DMS53 treated with DMSO at 0.1 percent for 48 hours (cell line): Measurements from ENCODE around the gene LRSAM1.

Experiments used
- DNase-seq: peaks from one replicate; lab custom pipeline; 2025; ENCODE audit not compliant: unreplicated experiment; lab: John Stamatoyannopoulos, UW

The LRSAM1 gene

DNA sequence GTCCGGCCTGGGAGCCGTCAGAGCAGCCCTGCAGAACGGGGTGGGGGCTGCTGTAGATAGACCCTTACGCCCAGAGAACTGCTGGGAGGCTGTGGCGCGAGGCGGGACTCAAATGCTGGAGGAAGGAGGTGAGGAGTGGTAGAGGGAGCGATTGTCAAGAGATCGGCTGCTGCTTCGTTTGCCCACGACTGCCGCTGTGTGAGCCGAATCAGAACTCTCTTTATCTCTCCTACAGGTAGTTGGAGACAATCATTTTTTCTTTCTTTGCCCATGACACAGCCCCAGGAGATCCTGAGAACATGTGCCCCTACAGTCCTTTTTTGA is 26.7 kb upstream of the LRSAM1 start:
- no peak for DNase-seq

DNA sequence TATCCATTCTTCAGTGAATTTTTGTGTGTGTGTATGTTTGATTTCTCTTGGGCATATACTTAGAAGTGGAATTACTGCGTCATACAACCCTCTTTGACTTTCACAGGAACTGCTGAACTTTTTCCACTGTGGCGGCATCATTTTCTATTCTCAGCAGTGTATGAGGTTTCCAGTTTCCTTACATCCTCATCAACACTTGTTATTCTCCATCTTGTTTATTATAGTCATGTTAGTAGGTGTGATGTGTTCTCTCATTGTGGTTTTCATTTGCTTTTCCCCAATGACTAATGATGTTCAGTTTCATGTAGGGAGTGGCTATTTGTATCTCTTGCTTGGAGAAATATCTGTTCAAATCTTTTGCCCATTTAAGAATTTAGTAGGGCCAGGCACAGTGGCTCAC is 24.6 kb upstream of the LRSAM1 start:
- DNase-seq = no peak

- no peak for DNase-seq
Measured at GRCh38 chr9:127428348-127428747, 23.0 kb upstream of the LRSAM1 start.

- no peak for DNase-seq
Measured at GRCh38 chr9:127430415-127430814, 20.9 kb upstream of the LRSAM1 start.

GRCh38 chr9:127437497-127438264 is 13.6 kb upstream of the LRSAM1 start:
- DNase-seq = no peak

DNA sequence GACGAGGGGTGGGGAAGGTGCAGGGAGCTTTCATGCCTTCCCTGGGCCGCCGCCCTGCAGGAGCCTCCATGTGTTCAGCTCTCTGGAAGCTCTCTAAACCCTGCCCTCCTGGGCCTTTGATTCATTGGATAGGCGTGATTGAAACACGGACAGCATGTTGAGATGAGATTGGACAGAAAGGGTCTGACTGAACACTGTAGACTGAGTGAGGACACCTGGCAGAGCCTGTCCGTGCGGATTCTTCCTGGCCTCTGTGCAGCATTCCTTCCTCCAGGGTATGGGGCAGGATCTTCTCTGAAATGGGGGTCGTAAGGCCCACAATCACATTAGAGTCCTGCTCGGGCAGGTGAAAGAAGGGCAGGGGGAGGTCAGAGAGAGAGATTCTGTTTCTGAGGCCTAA is 12.9 kb upstream of the LRSAM1 start:
- DNase-seq = no peak

DNA sequence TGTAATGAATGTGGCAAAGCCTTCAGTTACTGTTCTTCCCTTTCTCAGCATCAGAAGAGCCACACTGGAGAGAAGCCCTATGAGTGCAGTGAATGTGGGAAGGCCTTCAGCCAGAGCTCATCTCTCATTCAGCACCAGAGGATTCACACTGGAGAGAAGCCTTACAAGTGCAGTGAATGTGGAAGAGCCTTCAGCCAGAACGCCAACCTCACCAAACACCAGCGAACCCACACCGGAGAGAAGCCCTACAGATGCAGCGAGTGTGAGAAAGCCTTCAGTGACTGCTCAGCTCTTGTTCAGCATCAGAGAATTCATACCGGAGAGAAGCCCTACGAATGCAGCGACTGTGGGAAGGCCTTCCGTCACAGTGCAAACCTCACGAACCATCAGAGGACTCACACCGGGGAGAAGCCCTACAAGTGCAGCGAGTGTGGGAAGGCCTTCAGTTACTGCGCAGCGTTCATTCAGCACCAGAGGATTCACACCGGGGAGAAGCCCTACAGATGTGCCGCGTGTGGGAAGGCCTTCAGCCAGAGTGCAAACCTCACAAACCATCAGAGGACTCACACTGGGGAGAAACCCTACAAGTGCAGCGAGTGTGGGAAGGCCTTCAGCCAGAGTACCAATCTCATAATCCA is 6.9 kb upstream of the LRSAM1 start:
- no peak for DNase-seq

DNA sequence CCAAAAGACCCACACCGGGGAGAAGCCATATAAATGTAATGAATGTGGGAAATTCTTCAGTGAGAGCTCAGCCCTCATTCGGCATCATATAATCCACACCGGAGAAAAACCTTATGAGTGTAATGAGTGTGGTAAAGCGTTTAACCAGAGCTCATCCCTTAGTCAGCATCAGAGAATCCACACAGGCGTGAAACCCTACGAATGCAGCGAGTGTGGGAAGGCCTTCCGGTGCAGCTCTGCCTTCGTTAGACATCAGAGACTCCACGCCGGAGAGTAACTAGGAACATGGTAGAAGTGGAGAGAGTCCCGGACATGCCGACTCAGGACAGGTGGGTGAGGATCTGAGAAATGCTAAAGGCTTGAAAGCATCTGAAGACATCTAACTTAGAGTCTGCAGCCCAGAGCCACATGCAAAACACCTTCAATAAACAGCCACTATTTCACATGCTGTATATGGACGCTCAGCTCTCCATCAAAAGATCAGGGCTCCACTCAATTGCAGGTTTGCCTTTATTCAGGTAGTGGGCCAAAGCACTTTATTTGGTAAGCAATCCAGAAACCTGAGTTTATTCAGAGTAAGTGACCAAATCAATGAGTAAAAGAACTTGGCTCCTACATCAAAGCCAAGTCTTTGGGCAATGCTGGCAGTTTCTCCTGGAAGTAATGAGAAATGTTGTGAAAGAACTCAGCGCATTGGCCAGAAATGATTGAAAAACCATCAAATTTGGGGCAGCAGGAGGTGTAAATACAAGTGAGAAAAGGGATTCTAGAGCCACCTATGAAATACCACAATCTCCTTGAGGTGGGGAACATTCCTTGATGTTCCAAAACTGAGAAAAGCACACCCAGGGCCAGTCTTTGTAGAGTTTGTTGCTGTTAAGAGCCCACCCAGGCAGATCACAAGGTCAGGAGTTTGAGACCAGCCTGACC is 6.1 kb upstream of the LRSAM1 start:
- DNase-seq = no peak

DNA sequence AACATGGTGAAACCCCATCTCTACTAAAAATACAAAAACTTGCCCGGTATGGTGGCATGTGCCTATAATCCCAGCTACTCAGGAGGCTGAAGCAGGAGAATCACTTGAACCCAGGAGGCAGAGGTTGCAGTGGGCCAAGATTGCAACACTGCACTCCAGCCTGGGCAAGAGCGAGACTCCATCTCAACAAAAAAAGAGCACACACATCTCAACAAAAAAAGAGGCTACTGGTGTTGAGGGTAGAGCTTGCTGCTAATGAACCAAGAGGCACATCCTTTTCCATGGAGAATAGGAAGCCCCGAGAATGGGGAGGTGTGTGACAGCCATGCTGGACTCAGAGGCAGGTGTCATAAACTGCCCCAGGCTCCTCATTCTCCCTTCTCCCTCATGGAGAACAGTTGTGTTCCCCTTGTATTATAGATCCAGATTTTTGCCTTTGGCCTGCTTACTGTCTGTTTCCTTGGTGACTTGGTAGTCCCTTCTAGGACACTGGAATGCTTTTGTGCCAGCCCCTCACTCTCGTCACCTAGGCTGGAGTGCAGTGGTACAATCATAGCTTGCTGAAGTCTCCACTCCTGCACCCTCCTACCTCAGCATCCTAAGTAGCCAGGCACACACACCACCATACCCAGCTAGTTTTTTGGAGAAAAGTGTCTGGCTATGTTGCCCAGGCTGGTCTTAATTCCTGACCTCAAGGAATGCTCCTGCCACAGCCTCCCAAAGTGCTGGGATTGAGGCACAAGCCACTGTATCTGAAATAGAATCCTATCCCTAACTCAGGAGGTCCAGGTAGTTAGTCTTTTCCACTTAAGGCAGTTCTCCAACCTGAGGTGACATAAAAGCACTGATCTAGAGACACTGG is 5.2 kb upstream of the LRSAM1 start:
- DNase-seq = no peak

- peak; percentile 38 for DNase-seq
Measured at GRCh38 chr9:127446713-127447415, 4.4 kb upstream of the LRSAM1 start.

DNA sequence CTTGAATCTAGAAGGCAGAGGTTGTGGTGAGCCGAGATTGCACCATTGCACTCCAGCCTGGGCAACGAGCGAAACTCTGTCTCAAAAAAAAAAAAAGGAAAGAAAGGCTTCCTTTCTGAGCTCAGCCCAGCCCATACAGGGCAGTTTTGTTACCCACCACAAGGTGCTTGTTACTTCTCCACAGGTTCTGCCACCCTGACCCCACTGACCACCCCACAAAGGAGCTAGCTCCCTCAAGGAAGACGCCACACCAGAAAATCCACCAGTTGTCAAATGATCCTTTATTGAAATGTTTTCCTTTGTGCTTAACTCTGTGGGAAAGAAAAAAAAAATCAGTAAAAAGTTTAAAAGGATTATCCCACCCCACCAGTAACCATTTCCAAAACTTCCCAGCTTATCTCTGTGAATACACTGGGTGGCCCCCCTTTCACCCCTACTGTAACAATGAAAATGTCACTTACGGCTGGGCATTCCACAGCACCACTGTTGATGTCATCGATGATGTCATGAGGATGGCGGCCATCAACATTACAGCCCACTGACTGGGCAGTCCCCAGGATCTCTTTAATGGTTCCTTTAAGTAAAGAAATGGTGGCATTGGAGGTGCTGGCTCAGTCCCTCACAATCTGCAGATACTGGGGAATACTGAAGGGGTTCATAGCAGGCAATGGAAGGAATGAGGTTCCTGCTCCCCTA is 3.7 kb upstream of the LRSAM1 start:
- no peak for DNase-seq

GRCh38 chr9:127448112-127448805 is 3.1 kb upstream of the LRSAM1 start:
- no peak for DNase-seq

DNA sequence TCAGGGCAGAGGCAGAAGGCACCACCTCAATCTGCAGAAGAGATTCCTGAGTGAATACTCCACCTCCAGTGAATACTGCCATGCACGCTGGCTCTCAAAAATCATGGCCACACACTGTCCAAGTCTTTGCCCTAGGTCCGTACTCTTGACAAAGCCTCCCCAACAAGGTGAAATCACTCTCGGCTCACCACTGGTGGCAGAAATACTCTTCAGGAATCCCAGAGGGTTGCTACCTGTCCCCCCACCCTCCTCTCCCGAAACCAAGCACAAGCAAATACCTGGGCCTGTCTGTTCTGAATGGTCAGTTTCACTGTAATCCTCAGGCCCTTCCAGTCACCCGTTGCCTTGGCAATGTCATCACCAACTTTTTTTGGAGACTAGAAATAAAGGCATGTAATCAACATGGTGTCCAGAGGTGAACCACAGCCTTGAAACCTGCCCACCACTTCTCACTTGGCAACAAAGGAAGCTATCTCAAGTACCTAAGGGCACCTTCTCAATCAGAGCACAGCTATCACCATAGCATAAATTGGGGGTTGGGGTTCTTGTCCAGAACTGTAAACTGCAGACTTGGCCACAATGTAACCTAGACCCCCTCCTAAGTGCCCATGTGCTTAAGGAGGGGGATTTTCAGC is 1.9 kb upstream of the LRSAM1 start:
- no peak for DNase-seq

DNA sequence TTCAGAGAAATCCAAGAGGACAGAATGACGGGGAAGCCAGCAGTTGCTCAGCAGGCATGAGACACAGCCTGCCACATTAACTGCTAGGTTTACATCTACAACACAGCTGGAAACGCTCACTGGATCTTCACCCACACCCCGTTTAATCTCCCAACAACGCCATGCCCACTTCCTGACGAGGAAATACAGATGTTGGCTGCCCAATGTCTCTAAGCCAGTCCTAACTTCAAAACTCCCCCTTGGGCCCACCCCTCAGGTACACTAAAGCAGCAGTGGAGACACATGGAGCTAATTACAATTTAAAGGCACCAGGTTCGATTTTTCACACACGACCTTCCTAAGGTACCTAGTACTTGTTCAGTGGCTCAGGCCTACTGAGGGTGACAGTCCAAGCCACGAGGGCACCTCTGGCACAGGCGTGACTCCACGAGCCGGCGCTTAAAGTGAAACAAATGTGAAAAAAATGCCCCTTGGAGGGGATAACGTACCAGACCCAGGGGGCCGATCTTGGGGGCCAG is 1.0 kb upstream of the LRSAM1 start:
- DNase-seq = no peak

GRCh38 chr9:127451608-127451857 is 223 bp downstream of the LRSAM1 start:
- DNase-seq = peak; percentile 39

GRCh38 chr9:127451858-127452656 is 747 bp downstream of the LRSAM1 start:
- peak; percentile 49 for DNase-seq

- no peak for DNase-seq
Measured at GRCh38 chr9:127452691-127453090, 1.4 kb downstream of the LRSAM1 start.
